ENCODE results near the gene SNX9.
"Not testable (repeated sequence)": the region's sequence is repeated elsewhere in the genome, so short reads cannot be mapped to it uniquely, and the experiment has no call there.

SNX9 gene

DNA sequence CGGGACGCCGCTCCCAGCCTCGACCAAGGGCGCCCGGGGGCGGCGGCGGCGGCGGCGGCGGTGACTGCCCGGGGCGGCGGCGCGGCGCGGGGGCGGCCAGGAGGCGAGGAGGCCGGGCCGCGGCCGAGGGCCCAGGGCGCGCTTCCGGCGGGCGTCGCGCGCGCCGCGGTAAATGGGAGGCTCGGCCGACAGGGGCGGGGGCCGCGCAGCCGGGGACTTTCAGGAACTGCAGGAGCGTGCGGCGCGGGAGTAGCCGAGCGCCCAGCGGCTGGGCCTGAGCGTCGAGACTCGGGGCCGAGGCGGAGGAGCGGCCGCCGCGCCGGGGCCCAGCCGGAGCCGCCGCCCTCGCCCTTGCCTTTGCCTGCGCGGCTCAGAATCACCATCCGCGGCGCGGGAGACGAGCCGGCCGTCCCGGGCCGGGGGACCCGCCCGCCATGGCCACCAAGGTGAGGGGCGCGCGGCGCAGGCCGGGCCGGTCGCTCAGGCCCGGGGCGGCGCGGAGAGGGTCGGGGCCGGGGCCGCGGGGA is at the start of gene SNX9:
Gene SNX9, plus strand, starts transcription at position 246 of the 527 bp plus-strand sequence. Its CDS starts 189 bp downstream, at position 435.
- no peak for DNase-seq

DNA sequence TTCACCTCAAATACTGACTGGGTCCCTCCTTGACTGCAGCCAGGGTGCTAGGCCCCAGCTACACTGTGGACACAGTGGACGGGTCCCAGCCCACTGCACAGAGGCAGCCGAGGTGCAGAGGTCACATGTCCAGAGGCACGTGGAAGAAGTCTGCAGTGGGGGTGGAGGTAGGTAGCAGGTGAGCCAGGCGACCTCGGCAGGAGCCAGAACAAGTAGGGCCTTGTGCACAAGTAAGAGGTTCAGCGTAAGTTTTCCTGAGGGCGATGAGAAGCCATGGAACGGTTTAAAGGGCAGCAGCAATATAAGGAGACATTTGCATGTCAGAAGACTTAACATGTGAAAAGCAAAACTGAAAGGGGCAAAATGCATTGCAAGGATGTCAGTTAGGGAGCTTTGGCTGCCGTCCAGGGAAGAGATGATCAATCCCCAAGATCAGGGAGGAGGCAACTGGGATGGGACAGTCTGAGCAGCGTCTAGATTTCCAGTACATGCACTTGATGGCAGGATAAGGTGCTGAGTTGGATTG is 49.7 kb upstream of the SNX9 start:
- DNase-seq: no peak

DNA sequence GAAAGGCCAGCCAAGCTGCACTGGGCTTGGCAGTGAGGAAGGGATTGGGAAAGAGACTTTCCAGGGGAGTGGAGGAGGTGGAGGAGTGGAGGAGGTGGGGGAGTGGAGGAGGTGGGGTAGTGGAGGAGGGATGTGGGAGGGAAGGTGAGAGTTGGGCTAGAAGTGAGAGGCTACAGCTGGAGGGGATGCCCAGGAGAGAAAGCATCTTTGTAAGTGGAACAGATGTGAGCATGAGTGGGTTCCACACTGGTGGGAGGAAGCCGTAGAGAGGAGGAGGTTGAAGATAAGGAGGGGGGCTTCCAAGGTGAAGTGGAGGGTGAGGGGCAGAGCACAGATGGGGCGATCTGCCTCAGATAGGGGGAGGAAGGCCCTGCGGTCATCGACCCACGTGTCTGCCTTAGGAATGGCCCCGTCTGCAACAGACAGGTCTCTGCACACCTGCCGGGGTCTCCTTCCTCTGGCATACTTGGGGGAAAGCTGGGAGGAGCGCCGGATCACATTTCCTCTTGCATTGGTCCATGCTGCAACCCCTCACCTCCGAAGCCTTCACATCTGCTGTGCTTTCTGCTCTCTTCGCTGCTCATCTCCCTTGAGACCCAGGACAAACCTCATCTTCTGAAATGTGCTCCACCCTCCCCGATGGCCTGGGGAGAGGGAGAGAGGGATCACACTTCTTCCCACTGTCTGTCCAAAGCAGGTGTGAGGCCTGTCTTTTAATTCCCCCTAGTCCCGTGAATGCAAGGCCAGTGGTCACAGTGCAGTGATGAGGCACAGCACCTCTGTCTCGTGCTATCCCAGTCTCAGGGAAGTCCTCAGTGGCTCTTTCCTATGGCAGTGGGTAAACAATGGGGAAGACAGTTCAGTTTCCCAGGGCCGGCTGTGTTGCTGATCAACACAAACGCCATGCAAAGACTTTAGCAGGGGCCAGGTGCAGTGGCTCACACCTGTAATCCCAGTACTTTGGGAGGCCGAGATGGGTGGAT is 48.6 kb upstream of the SNX9 start:
- no peak for DNase-seq

DNA sequence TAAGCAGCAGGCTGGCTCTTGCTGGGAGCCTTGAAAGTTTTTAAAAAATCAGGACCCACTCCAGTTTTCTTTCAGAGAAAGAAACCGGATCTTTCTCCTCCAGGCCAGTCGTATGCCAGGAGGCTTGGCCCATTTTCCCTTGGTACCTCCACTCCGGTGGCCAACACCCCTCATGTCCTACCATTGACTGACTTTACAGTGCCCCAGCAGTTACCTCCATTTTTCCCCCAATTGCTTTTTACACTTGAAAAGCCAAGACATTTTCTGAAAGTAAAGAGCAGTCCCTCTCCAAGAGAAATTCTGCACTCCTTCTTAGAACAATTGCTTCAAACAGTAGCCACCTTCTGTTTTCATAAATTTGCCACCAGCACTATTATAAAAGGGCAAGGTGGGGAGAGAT is 47.7 kb upstream of the SNX9 start:
- DNase-seq: no peak

DNA sequence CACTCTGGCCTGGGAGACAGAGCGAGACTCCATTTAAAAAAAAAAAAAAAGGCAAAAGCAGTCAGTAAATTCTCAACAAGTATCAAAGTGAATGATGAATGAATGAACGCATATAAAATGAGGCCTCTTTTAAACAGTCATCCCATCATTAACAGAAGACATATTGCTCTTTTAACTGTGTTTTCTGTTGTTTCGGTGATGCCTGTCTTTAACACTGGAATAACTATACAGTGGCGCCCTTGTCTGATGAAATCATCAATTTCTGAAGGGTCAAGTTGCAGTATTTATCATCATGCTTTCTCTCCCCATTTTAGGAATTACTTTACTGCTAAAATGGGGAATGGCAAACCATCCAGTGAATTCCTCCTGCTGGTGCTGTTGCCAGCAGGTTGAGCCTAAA is 45.7 kb upstream of the SNX9 start:
- DNase-seq: no peak

DNA sequence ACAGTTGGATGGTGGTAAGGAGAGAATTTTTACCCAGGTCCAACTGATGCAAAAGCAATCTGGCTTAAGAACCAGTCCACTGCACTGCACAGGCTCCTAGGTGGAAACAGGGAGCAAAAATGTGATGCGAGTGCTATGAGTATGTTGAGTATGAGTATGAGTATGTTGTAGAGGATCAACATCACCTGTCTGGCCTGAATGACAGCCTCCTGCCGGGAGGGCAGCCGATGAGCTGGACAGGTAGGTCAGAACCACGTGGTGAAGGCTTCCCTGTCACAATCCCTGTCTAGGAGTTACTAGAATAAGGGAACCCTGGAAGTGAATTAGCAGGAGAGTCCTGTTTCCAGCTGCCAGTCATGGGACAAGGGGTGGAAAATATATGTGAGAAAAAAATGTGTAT is 44.3 kb upstream of the SNX9 start:
- DNase-seq: no peak

DNA sequence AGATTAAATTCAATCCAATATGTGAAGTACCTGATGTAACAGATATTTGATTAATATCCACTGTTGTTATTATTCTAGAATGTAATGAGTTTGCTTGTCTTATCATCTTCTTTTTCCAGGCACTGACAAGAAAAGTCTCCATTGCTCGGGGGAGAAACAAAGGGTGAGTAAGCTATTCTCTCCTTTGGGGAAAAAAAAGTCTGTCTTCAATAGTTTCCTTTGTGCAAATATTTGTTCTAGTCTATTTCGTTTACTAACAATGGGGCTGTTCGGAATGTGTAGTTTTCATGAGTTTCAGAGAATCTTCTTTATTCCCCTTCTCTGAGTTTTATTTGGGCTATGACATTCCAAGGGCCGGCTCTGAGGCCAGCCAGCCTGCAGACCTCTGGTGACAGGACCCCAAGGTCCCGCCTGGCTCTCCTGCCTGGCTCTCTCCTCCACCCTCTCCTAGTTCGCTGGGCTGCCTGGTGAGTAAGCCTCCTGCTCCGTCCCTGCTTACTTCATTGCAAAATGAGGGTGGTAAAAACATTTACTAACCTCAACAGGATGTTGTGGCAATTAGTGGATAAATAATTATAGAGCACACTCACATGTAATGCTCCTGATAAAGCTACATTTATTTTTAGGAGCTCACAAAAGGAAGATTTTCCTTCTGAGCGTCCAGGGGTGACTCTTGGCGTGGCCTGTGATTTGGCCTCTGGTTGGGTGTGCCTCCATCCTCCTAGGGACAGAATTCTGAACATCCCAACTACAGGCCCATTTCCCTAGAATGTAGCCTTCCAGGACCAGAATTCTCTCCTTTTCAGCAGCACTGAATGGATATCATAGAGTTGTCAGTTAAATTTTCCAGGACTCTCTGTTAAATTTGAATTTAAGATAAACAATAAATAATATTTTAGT is 43.1 kb upstream of the SNX9 start:
- DNase-seq: no peak

DNA sequence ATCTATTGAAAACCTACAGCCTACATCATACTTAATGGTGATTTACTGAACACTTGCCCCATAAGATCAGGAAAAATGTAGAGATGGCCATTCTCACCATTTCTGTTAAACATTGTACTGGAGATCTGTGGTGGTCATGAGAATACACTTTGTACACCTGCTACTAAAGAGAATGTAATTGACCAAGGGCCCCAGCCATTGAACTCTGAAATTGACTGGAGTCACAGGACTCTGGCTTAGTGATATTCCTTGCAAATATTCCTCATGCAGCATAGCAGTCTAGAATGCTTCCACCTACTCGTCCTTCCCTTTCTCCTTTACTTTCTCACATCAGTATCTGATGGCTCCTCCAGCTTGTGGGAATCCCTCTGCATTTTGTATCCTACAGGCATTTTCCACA is 37.4 kb upstream of the SNX9 start:
- no peak for DNase-seq

DNA sequence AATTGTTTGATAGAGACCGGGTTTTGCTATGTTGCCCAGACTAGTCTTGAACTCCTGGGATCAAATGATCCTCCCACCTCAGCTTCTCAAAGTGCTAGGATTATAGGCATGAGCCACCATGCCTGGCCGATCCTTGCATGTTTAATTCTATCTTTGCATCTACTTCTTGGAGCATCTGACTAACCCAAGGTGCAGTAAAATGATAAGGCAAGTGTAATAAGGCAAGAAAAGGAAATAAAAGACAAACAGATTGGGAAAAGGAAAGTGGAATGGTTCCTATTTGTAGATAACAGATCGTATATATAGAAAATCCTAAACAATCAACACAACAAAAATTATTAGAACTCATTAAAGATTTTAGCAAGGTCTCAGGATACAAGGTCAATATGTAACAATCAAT is 36.8 kb upstream of the SNX9 start:
- DNase-seq: no peak

DNA sequence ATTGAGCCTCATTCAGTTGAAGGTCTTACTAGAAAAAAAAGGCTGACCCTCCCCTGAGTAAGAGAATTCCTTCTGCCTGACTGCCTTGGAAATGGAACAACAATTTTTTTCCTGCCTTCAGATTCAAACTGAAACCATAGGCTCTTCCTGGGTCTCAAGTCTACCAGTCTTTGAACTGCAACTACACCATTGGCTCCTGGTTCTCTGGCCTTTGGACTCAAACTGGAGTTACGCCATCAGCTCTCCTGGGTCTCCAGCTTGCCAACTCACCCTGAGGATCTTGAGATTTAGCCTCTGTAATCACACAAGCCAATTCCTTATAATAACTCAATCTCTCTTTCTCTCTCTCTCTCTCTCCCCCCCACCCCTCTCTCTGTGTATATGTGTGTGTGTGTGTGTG is 36.0 kb upstream of the SNX9 start:
- no peak for DNase-seq

DNA sequence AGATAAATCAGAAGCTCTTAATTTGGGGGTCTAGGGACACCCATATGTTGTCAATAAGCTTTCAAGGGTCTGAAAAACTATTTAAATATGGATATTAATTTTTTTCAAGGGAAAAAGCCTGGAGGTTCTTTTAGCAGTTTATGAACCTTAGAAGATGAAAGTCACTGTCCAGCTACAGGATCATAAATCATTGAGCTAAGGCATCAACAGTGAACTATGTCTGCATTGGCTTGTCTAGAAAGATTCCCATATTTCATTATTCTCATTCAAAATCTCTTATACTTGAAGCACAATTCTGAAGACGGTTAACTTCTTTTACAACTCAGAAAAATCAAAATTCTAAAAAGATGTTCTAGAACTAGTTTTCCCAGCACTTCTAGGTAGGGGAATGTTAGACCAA is 34.9 kb upstream of the SNX9 start:
- DNase-seq: no peak

DNA sequence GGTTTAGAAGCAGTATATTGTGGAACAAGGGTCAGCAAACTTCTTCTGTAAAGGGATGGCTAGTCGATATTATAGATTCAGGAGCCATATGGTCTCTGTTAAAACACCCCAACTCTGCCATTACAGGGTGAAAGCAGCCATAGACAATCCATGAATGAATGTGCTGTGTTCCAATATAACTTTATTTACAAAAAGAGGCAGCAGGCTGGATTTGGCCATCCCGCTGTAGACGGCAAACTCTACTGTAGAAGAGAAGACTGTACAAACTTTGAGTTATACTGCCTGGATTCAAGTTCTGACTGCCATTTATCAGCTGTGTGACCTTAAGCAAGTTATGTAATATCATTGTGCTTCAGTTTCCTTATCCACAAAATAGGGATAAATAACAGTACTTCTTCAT is 33.7 kb upstream of the SNX9 start:
- no peak for DNase-seq

DNA sequence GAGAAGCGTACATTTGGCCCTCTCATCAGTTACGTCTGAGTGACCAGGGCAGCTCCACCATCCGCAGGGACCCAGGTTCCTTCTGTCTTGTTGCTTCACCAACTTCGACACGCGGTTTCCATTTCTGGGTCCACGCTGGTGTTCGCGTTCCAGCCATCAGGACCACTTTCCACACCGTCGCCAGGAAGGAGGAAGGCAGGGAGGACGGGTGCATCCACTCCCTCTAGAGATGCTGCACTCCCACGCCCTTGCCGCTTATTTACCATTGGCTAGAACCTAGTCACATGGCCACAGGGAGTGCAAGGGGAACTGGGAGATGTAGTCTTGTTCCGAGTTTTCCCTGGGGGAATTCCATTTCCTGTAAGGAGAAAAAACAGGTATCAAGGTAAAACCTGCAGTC is 33.2 kb upstream of the SNX9 start:
- no peak for DNase-seq

DNA sequence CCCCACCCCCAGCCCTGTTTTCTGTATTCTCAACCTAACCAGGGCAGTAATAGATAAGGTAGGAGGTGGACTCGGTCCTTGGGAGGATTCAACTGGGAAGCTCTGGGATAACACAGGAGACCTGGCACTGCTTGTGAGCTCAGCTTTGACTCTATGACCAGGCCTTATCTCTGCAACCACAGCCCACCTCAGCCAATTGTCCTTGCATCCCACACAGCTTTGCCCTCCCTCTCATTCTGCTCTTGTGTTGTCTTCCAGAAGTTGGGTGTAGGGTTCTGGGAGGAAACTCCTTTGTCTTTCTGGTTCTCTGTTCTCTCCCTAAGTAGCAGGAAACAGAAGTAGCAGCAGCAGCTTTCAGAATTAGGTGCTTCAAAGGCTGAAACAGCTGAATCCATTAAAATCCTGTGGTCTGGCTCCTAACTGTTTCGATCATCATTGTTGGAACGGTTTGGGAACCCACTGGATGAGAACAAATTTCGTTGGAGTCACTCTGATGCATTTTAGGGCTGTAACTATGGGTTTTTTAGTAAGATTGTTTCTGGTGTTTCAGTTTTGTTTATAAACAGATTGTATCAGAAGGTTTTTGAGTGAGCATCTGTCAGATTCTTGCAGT is 32.4 kb upstream of the SNX9 start:
- no peak for DNase-seq

DNA sequence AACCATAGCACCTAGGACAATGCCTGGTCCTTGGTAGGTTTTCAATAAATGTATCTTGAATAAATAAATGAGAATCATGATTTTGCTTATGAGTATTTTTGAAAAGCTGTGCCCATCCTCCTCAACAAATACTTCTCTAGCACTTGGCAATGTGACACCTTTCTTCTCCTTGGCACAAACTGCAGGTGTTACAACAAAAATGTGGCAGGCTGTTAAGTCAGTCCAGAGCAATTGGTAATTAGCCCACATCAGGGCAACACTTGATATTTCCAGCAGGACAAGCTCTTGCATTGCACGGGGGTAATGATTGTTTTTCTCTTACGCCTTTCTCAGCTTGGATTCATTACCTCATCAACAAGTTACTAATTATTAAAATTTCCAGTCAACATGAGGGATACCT is 31.6 kb upstream of the SNX9 start:
- DNase-seq: peak; percentile 92

DNA sequence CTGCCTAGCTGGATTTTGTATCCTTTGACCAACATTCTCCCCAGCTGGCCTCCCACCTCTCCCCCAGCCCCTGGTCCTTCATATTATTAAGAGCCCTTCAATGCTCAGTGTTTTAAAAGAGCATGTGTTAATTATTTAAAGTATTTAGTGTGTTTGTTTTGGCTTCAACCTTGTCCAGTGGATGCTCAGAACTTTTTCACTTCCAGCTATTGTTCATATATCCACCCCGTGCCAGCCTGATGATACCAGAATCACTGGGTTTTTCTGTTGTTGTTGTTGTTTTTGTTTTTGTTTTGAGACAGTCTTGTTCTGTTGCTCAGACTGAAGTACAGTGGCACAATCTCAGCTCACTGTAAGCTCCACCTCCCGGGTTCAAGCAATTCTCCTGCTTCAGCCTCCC is 30.4 kb upstream of the SNX9 start:
- no peak for DNase-seq

DNA sequence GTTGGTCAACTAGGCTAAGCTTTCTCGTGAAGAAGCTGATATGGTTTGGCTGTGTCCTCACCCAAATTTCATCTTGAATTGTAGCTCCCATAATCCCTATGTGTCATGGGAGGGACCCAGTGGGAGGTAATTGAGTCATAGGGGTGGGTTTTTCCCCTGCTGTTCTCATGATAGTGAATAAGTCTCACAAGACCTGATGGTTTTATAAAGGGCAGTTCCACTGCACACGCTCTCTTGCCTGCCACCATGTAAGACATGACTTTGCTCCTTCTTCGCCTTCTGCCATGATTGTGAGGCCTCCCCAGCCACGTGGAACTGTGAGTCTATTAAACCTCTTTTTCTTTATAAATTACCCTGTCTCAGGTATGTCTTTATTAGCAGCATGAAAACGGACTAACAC is 29.0 kb upstream of the SNX9 start:
- DNase-seq: not testable (repeated sequence)

DNA sequence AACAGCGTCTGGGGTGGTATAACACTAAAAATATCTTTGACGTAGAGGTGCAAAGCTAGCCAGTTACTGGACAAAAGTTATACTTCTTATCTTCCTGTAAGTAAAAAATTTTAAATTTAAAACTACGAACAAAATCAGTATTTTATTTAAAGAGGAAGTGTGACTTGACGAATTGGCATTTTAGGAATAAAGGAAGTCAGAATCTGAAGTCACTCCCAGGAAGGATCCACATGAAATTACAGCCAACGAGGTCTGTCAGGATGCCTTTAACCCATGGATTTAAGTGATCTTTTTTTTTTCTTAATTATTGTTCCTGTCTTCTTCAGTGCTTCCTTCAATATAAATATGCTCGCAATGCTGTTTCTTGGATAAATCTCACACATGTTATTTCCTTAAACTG is 27.2 kb upstream of the SNX9 start:
- DNase-seq: no peak

DNA sequence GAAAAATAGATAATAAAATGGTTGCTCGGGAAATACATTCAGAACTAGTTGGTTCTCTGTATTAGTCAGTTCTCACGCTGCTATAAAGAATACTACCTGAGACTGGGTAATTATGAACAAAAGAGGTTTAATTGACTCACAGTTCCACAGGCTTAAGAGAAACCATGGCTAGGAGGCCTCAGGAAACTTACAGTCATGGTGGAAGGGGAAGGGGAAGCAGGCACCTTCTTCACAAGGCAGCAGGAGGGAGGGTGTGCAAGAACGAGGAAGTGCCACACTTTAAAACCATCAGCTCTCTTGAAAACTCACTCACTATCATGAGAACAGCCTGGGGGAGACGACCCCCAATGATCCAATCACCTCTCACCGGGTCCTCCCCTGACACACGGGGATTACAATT is 24.2 kb upstream of the SNX9 start:
- DNase-seq: no peak

DNA sequence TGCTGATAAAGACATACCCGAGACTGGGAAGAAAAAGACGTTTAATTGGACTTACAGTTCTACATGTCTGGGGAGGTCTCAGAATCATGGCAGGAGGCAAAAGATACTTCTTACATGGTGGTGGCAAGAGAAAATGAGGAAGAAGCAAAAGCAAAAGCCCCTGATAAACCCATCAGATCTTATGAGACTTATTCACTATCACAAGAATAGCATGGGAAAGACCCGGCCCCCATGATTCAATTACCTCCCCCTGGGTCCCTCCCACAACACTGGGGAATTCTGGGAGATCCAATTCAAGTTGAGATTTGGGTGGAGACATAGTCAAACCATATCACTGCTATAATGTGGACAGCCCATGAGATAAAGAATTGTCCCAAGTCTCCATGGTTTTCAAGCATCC is 23.5 kb upstream of the SNX9 start:
- DNase-seq: not testable (repeated sequence)

DNA sequence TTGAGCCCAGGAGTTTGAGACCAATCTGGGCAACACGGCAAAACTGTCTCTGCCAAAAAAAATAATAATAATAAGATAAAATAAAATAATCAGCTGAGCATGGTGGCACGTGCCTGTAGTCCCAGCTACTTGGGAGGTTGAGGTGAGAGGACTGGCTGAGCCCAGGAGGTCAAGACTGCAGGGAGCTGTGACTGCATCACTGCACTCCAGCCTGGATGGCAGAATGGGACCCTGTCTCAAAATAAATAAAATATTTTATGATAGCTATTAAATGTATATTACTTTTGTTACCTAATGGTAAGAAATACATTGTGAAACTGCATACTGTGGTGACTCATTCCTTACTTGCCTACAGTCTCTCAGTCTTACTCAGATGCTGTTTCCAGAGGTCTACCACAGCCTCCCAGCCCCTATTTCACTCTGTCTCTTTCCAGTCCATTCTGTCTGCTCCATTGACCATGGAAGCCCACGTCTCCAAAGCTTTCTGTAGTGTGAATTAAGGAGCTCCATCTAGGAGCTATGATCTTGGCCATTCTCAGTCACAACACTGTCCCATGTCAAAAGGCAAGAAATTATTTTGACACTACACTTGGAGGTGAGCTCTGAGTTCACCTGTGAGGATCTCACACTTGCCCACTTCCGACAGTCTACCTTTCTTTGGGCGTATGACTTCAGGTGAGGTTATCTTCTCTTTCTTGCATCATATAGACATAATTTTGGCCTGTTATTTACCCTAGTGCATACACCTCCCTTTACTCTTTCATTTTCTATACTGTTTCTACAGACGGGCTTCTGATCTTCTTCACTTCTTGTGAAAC is 22.4 kb upstream of the SNX9 start:
- DNase-seq: no peak
